Measurements from ENCODE around the gene ERBB4. TPM values are rescaled to one million over a fixed set of nuclear protein-coding genes. Genes with fewer than 3 reads are reported as not detected.

The ERBB4 gene
- total and polyA plus RNA-seq, 2 of the 8 experiments (the other 6 are each of a cell fraction or from before 2014, with no cell fraction given) = 0.34 to 1.3 TPM

- no peak for TF ChIP-seq RAD21 (IDR thresholded peaks at IDR 0.05 in 1 of 2, conservative IDR thresholded peaks at IDR 0.05 in 1 of 2; ENCODE audit: low read depth in 2 of 2, low read length in 2 of 2)
- no peak for TF ChIP-seq CTBP2 (IDR thresholded peaks at IDR 0.05; ENCODE audit: borderline replicate concordance, insufficient read depth, insufficient read length, low read length)
- TF ChIP-seq GTF2F1 (IDR thresholded peaks at IDR 0.05; ENCODE audit: borderline replicate concordance, low read depth, low read length) = no peak
- no peak for TF ChIP-seq CHD1 (IDR thresholded peaks at IDR 0.05; ENCODE audit: low read depth, low read length)
Measured at GRCh38 chr2:211359347-211359746, 1179.3 kb downstream of the ERBB4 start (continued).
